ENCODE results near the gene CPA5. TPM values are rescaled to one million over a fixed set of nuclear protein-coding genes. Genes with fewer than 3 reads are reported as not detected.

Gene CPA5
- polyA plus RNA-seq, 1 of the 3 experiments (the other 2 are of a cell fraction) = 1.3 TPM

GRCh38 chr7:130386876-130387275 lies 42.3 kb downstream of the CPA5 start (continued):
- TF ChIP-seq REST (IDR thresholded peaks at IDR 0.05; ENCODE audit: low read depth, low read length) = no peak
- TF ChIP-seq CTCF (IDR thresholded peaks at IDR 0.05) = no peak
- no peak for TF ChIP-seq EP300 (IDR thresholded peaks at IDR 0.05; ENCODE audit: borderline replicate concordance in 1 of 2, low read depth in 1 of 2, low read length in 1 of 2)

- Histone ChIP-seq H3K27me3 (ENCODE audit: insufficient read depth) (no peaks in the 10 kb centered on the region), H2AFZ (ENCODE audit: low read depth) (no peak overlapping the region), H3K79me2 (ENCODE audit: insufficient read depth) (no peaks in the 10 kb centered on the region), H4K20me1 (ENCODE audit: insufficient read depth) (no peaks in the 10 kb centered on the region), H3K4me2 (no peak overlapping the region), H3K4me1 (ENCODE audit: control insufficient read depth in 1 of 2, insufficient read depth in 2 of 2, low read depth in 1 of 2, low read length in 1 of 2) (no peaks in the 10 kb centered on the region), H3K27ac (ENCODE audit: low read depth in 2 of 2, low read length in 1 of 2) (no peak overlapping the region), H3K4me3 (ENCODE audit: low read depth in 2 of 2, low read length in 1 of 2) (no peak overlapping the region), H3K9ac (no peak overlapping the region), H3K9me2 (no peaks in the 10 kb centered on the region), H3F3A (replicated peaks; ENCODE audit: insufficient read depth) (no peaks in the 10 kb centered on the region), H3K9me3 (no peaks in the 10 kb centered on the region), H3K36me3 (replicated peaks in 1 of 2; ENCODE audit: control insufficient read depth in 1 of 2, insufficient read depth in 2 of 2, low read length in 1 of 2) (no peaks in the 10 kb centered on the region)
- WGBS (ENCODE audit: low lambda C conversion rate) = 75% methylated on average over 3 of the region's 3 CpGs
- CTCF ChIA-PET = interaction anchor here (1.1 to 1.2 kb wide), 2 partner anchors 10 to 25 kb away, joined by 4 to 5 read pairs; no protein-coding TSS in a partner anchor
- DNase-seq = no peak
- POLR2A ChIA-PET = no interaction called here
- no peak for TF ChIP-seq GATA2 (CRISPR knock-in tag; IDR thresholded peaks at IDR 0.05)
- TF ChIP-seq EZH2phosphoT487 (IDR thresholded peaks at IDR 0.05; ENCODE audit: borderline replicate concordance, low read depth) = no peak
- no peak for TF ChIP-seq TCF12 (IDR thresholded peaks at IDR 0.05)
- TF ChIP-seq CHD2 (IDR thresholded peaks at IDR 0.05; ENCODE audit: low read length, partially characterized antibody) = no peak
- TF ChIP-seq MXI1 (IDR thresholded peaks at IDR 0.05; ENCODE audit: low read depth, low read length) = no peak
- no peak for TF ChIP-seq FOXJ3 (CRISPR knock-in tag; IDR thresholded peaks at IDR 0.05)
- no peak for TF ChIP-seq TAF1 (IDR thresholded peaks at IDR 0.05; ENCODE audit: borderline replicate concordance, low read depth, low read length)
- no peak for TF ChIP-seq IRF3 (IDR thresholded peaks at IDR 0.05; ENCODE audit: low read depth, low read length)
- TF ChIP-seq TEAD4 (IDR thresholded peaks at IDR 0.05; ENCODE audit: borderline replicate concordance, insufficient read depth) = no peak
- TF ChIP-seq GABPA (IDR thresholded peaks at IDR 0.05; ENCODE audit: low read depth) = no peak
- no peak for TF ChIP-seq JUND (IDR thresholded peaks at IDR 0.05)
- TF ChIP-seq NRF1 (IDR thresholded peaks at IDR 0.05; ENCODE audit: low read depth, low read length) = no peak
- TF ChIP-seq YY1 (IDR thresholded peaks at IDR 0.05; ENCODE audit: low read depth) = no peak
- no peak for TF ChIP-seq PBX3 (IDR thresholded peaks at IDR 0.05)
- no peak for TF ChIP-seq SMC3 (IDR thresholded peaks at IDR 0.05; ENCODE audit: low read depth, low read length)
- no peak for TF ChIP-seq ZBTB33 (IDR thresholded peaks at IDR 0.05; ENCODE audit: borderline replicate concordance, low read depth)
- TF ChIP-seq FOXM1 (IDR thresholded peaks at IDR 0.05; ENCODE audit: low read depth) = no peak
- TF ChIP-seq RXRA (IDR thresholded peaks at IDR 0.05; ENCODE audit: borderline replicate concordance, low read depth) = no peak
- TF ChIP-seq EP300 (IDR thresholded peaks at IDR 0.05; ENCODE audit: borderline replicate concordance in 1 of 2, low read depth in 1 of 2, low read length in 1 of 2) = no peak
Measured at GRCh38 chr7:130387306-130387627, 42.7 kb downstream of the CPA5 start.

Measured in SK-N-SH (cell line).